ENCODE measurements around the gene ATP6V1B1.

DNA sequence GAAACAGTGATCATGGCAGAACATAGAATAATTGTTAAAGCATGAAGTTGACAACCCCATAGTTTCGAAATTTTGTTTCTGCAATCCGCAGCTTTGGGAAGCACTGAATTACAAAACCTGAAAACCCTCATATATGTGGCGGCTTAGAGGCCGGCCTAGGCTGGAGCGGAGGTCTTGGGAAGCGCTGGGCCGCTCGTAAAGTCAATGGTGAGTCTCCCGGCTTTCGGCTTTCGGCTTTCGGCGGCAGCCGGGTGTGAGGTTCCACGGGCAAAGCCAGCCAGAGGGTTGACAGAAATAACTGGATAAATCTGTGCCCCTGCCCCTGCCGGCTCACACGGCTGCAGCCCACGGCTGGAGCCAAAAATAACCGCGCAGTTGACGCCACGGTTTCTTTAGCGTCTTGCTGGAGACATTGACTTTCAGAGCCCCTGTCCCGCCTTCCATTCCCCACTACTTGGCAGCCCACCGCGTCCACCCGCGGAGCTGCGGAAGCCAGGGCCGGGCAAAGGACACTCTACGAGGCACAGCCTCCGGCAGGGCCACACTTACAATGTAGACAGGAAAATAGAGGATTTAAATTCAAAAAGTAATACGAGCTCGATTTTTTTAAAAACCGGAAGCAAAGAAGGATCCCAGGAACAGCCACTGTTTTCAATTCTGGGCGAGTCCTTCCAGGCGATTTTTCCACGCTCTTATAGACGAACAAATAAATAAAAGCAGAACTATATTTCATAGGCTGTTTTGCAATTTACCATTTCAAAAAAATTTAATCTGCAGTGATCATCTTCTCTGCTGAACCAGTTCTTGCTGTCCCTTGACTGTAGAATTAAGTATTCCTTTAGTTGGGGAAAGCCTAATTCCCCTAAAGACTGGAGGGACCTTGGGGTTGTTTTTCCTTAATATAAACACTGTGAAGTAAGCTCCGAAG, 28.3 kb upstream of the ATP6V1B1 start:
- TF ChIP-seq, protein P1, sequence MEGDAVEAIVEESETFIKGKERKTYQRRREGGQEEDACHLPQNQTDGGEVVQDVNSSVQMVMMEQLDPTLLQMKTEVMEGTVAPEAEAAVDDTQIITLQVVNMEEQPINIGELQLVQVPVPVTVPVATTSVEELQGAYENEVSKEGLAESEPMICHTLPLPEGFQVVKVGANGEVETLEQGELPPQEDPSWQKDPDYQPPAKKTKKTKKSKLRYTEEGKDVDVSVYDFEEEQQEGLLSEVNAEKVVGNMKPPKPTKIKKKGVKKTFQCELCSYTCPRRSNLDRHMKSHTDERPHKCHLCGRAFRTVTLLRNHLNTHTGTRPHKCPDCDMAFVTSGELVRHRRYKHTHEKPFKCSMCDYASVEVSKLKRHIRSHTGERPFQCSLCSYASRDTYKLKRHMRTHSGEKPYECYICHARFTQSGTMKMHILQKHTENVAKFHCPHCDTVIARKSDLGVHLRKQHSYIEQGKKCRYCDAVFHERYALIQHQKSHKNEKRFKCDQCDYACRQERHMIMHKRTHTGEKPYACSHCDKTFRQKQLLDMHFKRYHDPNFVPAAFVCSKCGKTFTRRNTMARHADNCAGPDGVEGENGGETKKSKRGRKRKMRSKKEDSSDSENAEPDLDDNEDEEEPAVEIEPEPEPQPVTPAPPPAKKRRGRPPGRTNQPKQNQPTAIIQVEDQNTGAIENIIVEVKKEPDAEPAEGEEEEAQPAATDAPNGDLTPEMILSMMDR (conservative IDR thresholded peaks at IDR 0.05; ENCODE audit: low read depth, low read length), result no peak
- TF ChIP-seq EZH2 (IDR thresholded peaks at IDR 0.05; ENCODE audit: low read length, unreplicated experiment) (no peak), EZH2phosphoT487 (IDR thresholded peaks at IDR 0.05; ENCODE audit: borderline replicate concordance, low read length) (no peak)

Measured in PC-3 (cell line).